Lower leg skin (tissue), 4 donors: ENCODE data around the gene OR56A3. TPM values are rescaled to one million over a fixed set of nuclear protein-coding genes. Genes with fewer than 3 reads are reported as not detected.

Experiments used
- DNase-seq, 2 donors: peaks; one replicate each; pipeline ENCODE4 v3.0.0-alpha.2; 2019; ENCODE audit warnings: low spot score in 2 of 2
- H3K4me3 ChIP-seq: fragments of 200-600 bp; sonication (generic); 2 replicates; pipeline ENCODE4 v1.5.1; 2017; ENCODE audit warnings: mild to moderate bottlenecking, low read depth; ENCODE audit not compliant: poor library complexity, severe bottlenecking
- POLR2A ChIP-seq, 2 donors: fragments of 450-650 bp; IDR thresholded peaks; one replicate each; pipeline ENCODE4 v1.6.1; 2016 to 2017; ENCODE audit warnings: antibody characterized with exemption in 2 of 2, mild to moderate bottlenecking in 1 of 2, moderate library complexity in 1 of 2
- WGBS, 2 donors: methylation state at CpG; one replicate each; pipeline ENCODE4 v1.1.5; 2018; 5-methylcytosine and 5-hydroxymethylcytosine counted together
- intact Hi-C: fragments of 100-400 bp; cut with DNase I; formaldehyde crosslinking; loops from one replicate; pipeline ENCODE4 v1.15.0; 2023; ENCODE audit warnings: low total_unique reads
- total RNA-seq, 4 donors: library from RNA; depleted of rRNA; stranded (reverse); fragments of >200 nt; gene quantifications; one replicate each; pipeline ENCODE4 v1.1.0, GENCODE V29; 2016
- TF ChIP-seq, protein P1 (sequence below), 3 donors: fragments of 450-650 bp; IDR thresholded peaks; one replicate each; pipeline ENCODE4 v1.5.1; 2016; ENCODE audit warnings: antibody characterized with exemption in 3 of 3, mild to moderate bottlenecking in 3 of 3, moderate library complexity in 2 of 3

The OR56A3 gene
- total RNA-seq, 4 donors from 2014 or later = not detected

DNA sequence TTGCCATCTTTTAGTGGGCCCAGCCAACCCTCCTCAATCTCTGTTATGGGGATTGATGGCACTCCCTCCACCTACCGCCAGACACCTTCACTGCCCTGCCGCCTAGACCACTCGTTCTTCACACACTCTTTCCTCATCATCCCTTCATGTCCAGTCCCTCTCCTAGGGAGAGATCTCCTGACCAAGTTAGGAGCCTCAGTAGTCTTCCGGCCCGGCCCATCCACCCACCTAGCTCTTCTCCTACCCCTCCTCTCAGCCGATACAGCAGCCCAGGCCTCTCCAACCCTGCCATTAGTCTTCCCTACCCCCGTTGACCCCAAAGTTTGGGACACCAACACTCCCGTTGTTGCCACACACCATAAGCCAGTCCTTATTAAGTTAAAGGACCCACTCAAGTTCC is 11.0 kb upstream of the OR56A3 start:
- TF ChIP-seq POLR2A (IDR thresholded peaks at IDR 0.05) = no peak
- TF ChIP-seq, protein P1, sequence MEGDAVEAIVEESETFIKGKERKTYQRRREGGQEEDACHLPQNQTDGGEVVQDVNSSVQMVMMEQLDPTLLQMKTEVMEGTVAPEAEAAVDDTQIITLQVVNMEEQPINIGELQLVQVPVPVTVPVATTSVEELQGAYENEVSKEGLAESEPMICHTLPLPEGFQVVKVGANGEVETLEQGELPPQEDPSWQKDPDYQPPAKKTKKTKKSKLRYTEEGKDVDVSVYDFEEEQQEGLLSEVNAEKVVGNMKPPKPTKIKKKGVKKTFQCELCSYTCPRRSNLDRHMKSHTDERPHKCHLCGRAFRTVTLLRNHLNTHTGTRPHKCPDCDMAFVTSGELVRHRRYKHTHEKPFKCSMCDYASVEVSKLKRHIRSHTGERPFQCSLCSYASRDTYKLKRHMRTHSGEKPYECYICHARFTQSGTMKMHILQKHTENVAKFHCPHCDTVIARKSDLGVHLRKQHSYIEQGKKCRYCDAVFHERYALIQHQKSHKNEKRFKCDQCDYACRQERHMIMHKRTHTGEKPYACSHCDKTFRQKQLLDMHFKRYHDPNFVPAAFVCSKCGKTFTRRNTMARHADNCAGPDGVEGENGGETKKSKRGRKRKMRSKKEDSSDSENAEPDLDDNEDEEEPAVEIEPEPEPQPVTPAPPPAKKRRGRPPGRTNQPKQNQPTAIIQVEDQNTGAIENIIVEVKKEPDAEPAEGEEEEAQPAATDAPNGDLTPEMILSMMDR (IDR thresholded peaks at IDR 0.05) = no peak
- 93 to 94% methylated on average over 8 of the region's 8 CpGs for WGBS, 2 donors
- no peak overlapping the region for H3K4me3 ChIP-seq
- intact Hi-C loops = no loop called here
- DNase-seq = no peak

DNA sequence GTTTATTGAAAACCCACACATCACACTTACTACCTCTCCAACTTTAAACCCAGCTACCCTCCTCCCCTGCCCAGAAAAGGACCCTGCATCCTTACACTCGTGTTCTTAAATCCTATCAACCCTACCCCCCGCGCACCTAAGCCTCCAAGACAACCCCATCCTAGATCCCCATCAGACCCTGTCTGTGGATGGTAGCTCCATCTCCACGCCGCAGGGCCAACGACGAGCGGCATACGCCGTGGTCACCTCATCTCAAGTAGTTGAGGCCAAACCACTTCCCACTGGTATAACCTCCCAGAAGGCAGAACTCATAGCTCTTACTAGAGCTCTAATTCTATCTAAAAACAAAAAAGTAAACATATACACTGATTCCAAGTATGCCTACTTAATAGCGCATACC is 9.4 kb upstream of the OR56A3 start:
- intact Hi-C loops = no loop called here
- H3K4me3 ChIP-seq = no peak overlapping the region
- 95 to 98% methylated on average over 11 of the region's 11 CpGs for WGBS, 2 donors
- no peak for DNase-seq
- no peak for TF ChIP-seq POLR2A (IDR thresholded peaks at IDR 0.05)
- TF ChIP-seq, protein P1 (IDR thresholded peaks at IDR 0.05) = no peak

DNA sequence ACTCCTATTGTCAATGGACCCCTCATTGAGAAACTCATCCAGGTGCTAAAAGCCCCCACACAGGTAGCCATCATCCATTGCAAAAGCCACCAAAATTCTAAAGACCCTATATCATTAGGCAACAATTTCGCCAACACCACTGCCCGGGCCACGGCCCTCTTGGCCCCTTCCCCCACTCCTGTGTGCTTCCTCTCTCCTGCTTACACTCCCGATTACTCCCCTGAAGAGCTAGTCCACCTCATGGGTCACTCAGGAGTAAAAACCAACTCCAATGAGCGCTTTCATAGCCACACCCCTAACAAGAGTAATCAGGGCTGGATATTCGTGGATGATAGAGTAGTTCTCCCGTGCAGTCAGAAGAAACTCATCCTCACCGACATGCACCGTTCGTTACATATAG is 8.9 kb upstream of the OR56A3 start:
- 84 to 90% methylated on average over 10 of the region's 10 CpGs for WGBS, 2 donors

DNA sequence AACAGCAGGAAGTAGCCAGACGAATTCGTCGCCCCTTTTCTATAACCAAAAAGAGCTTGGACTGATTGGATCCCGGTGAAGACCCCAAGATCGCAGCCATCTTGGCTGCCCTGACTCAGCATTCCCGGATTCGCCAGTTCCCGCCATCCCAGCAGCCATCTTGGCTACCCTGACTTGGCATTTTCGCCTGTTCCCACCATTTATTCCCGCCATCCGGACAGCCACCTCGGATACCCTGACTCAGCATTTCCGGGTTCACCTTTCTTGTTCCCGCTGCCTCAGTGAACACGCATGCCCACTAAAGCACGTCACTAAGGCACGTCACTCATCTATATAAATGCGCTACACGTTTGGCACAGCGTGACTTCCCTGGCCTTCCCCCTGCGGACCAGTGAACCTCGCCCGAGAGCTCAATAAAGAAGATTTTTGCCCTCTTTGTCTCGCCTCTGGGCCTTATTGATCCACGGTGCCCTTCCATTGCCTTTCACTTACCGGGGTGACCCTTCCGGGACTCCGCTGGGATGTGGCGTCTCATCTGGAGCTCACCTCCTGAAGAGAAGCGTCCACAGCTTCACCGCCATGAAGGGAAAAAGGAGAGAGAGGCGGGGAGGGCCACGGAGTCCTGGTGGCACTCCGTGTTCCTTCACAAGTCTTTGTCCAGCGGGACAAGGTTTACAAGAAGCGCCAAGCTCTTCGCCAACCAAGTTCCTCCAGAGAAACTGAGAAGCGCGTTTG is 4.0 kb upstream of the OR56A3 start:
- WGBS, 2 donors = 90 to 91% methylated on average over 39 of the region's 39 CpGs
- TF ChIP-seq, protein P1 (IDR thresholded peaks at IDR 0.05) = no peak
- TF ChIP-seq POLR2A (IDR thresholded peaks at IDR 0.05) = no peak
- no peak for DNase-seq
- no peak overlapping the region for H3K4me3 ChIP-seq
- intact Hi-C loops = no loop called here

More for the DNA sequence above, 8.9 kb upstream of the OR56A3 start:
- DNase-seq = no peak
- H3K4me3 ChIP-seq = no peak overlapping the region
- TF ChIP-seq, protein P1 (IDR thresholded peaks at IDR 0.05) = no peak
- no peak for TF ChIP-seq POLR2A (IDR thresholded peaks at IDR 0.05)
- intact Hi-C loops = no loop called here

DNA sequence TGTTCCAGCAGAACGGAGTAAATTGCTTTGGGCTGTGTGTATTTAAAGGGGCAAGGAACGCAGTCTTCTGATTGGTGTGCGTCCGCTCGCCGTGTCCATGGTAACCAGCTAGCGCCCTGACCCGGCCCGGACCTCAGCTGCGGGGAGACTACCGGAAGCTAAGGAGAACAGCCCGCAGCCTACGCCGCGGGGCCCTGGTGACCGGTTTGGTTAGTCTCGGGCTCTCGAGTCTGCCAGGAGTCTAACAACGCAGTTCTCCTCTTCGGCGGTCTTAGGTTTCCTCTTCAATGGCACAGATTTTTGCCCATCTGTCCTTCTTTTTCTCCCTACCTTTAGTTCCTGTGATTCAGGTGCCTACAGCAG is 3.5 kb upstream of the OR56A3 start:
- H3K4me3 ChIP-seq = no peak overlapping the region
- intact Hi-C loops = no loop called here
- 78 to 86% methylated on average over 14 to 21 of the region's 21 CpGs for WGBS, 2 donors
- TF ChIP-seq, protein P1 (IDR thresholded peaks at IDR 0.05) = no peak
- TF ChIP-seq POLR2A (IDR thresholded peaks at IDR 0.05) = no peak
- no peak for DNase-seq

DNA sequence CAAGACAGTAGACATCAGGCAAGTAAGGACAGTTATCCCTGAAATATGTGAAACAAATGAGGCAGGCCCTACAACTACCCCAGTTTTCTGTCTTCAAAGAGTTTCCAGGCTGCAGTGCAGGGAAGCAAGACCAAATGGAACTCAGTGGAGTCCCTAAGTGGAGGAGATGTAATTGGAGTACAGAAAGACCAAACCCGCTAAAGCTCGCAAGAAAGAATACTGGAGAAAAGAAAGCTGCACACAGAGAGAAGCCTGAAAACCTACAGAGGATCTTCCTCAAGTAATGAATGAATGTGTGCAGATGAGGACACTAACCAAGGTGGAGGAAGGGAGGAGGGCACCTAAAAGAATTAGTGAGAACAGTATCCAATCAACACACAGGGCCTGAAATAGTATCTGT is 1.3 kb upstream of the OR56A3 start:
- intact Hi-C loops = no loop called here

More for the DNA sequence above, 1.3 kb upstream of the OR56A3 start:
- TF ChIP-seq, protein P1 (IDR thresholded peaks at IDR 0.05) = no peak
- TF ChIP-seq POLR2A (IDR thresholded peaks at IDR 0.05) = no peak
- no peak overlapping the region for H3K4me3 ChIP-seq
- DNase-seq = no peak
- WGBS, 2 donors = 92 to 96% methylated on average over 2 of the region's 2 CpGs
